Gastroesophageal sphincter (tissue), 3 donors: ENCODE data around the gene SYTL3.

ENCODE experiments used
- EP300 ChIP-seq: sonication (generic); formaldehyde crosslinking; IDR thresholded peaks from one replicate; pipeline ENCODE4 v1.6.1; 2017; ENCODE audit warnings: antibody characterized with exemption, mild to moderate bottlenecking
- POLR2AphosphoS5 ChIP-seq: sonication (generic); formaldehyde crosslinking; IDR thresholded peaks from one replicate; pipeline ENCODE4 v1.6.1; 2017; ENCODE audit warnings: antibody characterized with exemption
- TF ChIP-seq, protein P1 (sequence below), 4 experiments: fragments of 200-600 bp in 2 of 4; fragments of 450-650 bp in 2 of 4; sonication (generic) in 1 of 4; IDR thresholded peaks; one replicate each; pipeline ENCODE4 v1.5.1; 2017 to 2019; ENCODE audit warnings: antibody characterized with exemption in 4 of 4, mild to moderate bottlenecking in 2 of 4, moderate library complexity in 2 of 4

DNA sequence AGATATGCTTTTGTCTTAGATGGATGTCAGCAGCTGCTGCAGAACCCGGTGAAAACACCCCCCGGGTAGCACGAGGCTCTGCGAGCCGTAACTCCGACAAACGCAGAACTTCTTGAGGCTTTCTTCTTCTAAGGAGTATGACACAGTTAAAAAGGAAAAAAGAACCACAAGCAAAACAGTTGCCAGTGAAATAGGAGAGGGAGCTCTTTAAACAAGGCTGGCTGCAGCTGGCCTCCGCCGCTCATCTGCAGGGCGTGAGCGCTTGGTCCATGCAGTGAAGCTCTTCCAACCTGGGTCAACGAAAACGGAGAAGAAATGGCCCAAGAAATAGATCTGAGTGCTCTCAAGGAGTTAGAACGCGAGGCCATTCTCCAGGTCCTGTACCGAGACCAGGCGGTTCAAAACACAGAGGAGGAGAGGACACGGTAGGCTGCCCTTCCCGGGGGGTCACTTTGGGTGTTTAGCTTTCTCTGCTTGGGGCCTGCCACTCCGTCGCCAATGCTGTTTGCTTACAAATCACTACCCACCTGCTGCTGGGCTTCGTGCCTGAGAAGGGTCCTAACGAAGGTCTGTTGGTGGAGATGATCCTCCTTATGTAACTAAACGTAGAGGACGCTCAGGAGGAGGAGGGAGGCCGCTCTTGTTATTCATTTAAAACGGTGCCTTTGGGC, 13.2 kb downstream of the SYTL3 start:
- TF ChIP-seq POLR2AphosphoS5 (no peak), EP300 (no peak)
- TF ChIP-seq, protein P1, sequence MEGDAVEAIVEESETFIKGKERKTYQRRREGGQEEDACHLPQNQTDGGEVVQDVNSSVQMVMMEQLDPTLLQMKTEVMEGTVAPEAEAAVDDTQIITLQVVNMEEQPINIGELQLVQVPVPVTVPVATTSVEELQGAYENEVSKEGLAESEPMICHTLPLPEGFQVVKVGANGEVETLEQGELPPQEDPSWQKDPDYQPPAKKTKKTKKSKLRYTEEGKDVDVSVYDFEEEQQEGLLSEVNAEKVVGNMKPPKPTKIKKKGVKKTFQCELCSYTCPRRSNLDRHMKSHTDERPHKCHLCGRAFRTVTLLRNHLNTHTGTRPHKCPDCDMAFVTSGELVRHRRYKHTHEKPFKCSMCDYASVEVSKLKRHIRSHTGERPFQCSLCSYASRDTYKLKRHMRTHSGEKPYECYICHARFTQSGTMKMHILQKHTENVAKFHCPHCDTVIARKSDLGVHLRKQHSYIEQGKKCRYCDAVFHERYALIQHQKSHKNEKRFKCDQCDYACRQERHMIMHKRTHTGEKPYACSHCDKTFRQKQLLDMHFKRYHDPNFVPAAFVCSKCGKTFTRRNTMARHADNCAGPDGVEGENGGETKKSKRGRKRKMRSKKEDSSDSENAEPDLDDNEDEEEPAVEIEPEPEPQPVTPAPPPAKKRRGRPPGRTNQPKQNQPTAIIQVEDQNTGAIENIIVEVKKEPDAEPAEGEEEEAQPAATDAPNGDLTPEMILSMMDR (IDR thresholded peaks at IDR 0.05), result no peak
